DND-41 (cell line): ENCODE results near the gene HADHB.

Experiments
- CTCF ChIP-seq: IDR thresholded peaks from 2 replicates; pipeline ENCODE4 v1.5.1; 2012; ENCODE audit warnings: borderline replicate concordance, low read length, moderate library complexity, mild to moderate bottlenecking; ENCODE audit not compliant: poor library complexity, severe bottlenecking; ENCODE audit errors: extremely low read depth
- EZH2 ChIP-seq: IDR thresholded peaks from 3 replicates; pipeline ENCODE4 v1.6.1; 2012; ENCODE audit warnings: borderline replicate concordance, low read depth, mild to moderate bottlenecking, moderate library complexity, low read length, inconsistent platforms; ENCODE audit not compliant: severe bottlenecking

- TF ChIP-seq CTCF (no peak), EZH2 (no peak)
These were observed 88.6 kb downstream of the HADHB start for GRCh38 chr2:26333293-26333692.
